ENCODE data around the gene ERMP1. TPM values are rescaled to one million over a fixed set of nuclear protein-coding genes. Genes with fewer than 3 reads are reported as not detected.

ERMP1 gene
- polyA plus RNA-seq, 1 experiment: 6.1 TPM

DNA sequence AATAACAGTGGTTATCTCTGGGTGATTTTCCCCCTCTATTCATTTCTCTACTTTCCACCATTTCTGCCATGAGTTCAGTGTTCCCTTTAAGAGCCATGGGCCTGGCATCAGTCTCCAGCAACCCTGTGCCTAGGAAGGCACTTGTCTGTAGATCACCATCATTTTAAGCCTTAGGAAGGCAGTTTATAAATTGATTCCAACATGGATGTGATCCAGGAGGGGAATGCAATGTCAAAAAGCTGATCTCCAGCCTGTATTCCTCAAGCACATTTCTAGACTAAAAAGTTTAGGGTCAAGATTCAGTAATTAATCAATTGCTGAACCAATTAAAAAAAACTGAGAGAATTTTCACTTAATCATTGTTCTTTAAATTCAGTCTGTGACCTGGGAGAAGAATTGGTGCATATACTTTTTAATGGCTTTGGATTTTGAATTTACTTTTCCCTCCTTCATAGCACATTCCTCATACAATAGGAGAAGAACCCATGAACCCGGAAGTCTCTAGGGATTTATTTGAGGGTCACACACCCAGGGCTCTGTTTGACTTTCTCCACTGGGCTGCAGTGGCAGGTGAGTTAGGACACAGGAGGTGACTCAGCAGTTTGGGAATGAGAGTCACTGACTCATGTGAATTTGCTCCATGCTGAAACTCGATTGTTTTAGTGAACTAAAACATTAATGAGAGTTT, 6.1 kb upstream of the ERMP1 start:
- DNase-seq (ENCODE audit: low read depth, low spot score): no peak
- no peak overlapping the region for H3K27ac ChIP-seq (ENCODE audit: low read depth, low read length)
- no peak overlapping the region for H3K4me3 ChIP-seq (ENCODE audit: low read depth, low read length)
- ChIA-PET POLR2A (no interaction called here), CTCF (interaction anchor here (0.6 kb wide), 1 partner anchor 687 kb away, joined by 4 read pairs; no protein-coding TSS in a partner anchor)
- H3K27me3 ChIP-seq (ENCODE audit: control insufficient read depth, insufficient read depth, low read length): peaks cover 13% of the 10 kb centered on the region
- H3K9me3 ChIP-seq (ENCODE audit: control insufficient read depth, insufficient read depth, low read length): 0 out of 2 replicates have a peak, but pooled peaks cover 3% of the 10 kb centered on the region
- TF ChIP-seq, protein P1, sequence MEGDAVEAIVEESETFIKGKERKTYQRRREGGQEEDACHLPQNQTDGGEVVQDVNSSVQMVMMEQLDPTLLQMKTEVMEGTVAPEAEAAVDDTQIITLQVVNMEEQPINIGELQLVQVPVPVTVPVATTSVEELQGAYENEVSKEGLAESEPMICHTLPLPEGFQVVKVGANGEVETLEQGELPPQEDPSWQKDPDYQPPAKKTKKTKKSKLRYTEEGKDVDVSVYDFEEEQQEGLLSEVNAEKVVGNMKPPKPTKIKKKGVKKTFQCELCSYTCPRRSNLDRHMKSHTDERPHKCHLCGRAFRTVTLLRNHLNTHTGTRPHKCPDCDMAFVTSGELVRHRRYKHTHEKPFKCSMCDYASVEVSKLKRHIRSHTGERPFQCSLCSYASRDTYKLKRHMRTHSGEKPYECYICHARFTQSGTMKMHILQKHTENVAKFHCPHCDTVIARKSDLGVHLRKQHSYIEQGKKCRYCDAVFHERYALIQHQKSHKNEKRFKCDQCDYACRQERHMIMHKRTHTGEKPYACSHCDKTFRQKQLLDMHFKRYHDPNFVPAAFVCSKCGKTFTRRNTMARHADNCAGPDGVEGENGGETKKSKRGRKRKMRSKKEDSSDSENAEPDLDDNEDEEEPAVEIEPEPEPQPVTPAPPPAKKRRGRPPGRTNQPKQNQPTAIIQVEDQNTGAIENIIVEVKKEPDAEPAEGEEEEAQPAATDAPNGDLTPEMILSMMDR (IDR thresholded peaks at IDR 0.05; ENCODE audit: low read depth, low read length): no peak

DNA sequence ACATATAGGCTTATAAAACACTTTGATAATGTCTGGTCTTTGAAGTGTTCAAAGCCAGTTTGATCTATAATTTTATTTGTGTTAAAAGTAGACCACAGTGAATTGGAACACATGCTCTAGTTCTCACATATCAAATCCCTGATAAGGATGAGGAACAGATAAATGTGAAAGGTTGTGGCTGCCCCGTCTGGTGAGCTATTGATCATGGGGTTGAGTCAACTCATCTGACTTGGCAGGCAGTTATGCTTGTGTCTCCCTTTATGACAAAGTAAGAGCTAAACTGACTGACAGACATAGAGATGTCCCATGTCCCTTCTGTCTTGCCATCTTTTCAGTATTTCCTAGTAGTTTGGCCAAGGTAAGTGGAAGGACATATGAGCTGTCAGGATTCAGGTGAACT, 2.9 kb upstream of the ERMP1 start:
- no peak overlapping the region for H3K27ac ChIP-seq (ENCODE audit: low read depth, low read length)
- TF ChIP-seq, protein P1 (IDR thresholded peaks at IDR 0.05; ENCODE audit: low read depth, low read length): no peak
- DNase-seq (ENCODE audit: low read depth, low spot score): no peak
- no peak overlapping the region for H3K4me3 ChIP-seq (ENCODE audit: low read depth, low read length)
- POLR2A ChIA-PET: no interaction called here
- H3K9me3 ChIP-seq (ENCODE audit: control insufficient read depth, insufficient read depth, low read length): no peaks in the 10 kb centered on the region; the same call in 1 of the 2 replicates
- CTCF ChIA-PET: interaction anchor here (1.1 to 1.3 kb wide), 3 partner anchors 18 to 470 kb away, joined by 3 to 5 read pairs (median 4); no protein-coding TSS in a partner anchor
- H3K27me3 ChIP-seq (ENCODE audit: control insufficient read depth, insufficient read depth, low read length): peaks cover 13% of the 10 kb centered on the region

DNA sequence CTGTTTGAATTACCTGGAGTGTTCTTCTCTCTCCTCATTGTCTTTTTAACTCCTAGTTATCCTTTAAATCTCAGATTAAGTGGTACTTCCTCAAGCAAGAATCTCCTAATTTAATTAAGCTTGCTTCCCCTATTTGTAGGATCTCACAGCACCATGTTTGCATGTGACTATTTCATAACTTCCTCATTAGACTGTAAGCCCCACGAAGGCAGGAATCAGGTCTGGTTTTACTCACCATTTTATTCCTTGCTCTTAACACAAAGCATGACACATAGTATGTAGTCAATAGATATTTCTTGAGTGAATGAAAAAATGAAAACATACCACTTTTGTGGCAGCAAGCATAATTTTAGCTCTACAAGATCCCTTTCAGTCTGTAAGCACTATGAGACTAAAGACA, 1.3 kb upstream of the ERMP1 start:
- Histone ChIP-seq H3K9me3 (ENCODE audit: control insufficient read depth, insufficient read depth, low read length) (no peaks in the 10 kb centered on the region; the same call in 1 of the 2 replicates), H3K4me3 (ENCODE audit: low read depth, low read length) (no peak overlapping the region), H3K27me3 (ENCODE audit: control insufficient read depth, insufficient read depth, low read length) (peaks cover 13% of the 10 kb centered on the region), H3K27ac (ENCODE audit: low read depth, low read length) (no peak overlapping the region)
- ChIA-PET POLR2A (no interaction called here), CTCF (interaction anchor here (1.3 to 5.6 kb wide), 7 partner anchors 9 to 220 kb away, joined by 3 to 50 read pairs (median 11); no protein-coding TSS in a partner anchor)
- TF ChIP-seq, protein P1 (IDR thresholded peaks at IDR 0.05; ENCODE audit: low read depth, low read length): no peak
- DNase-seq (ENCODE audit: low read depth, low spot score): no peak

DNA sequence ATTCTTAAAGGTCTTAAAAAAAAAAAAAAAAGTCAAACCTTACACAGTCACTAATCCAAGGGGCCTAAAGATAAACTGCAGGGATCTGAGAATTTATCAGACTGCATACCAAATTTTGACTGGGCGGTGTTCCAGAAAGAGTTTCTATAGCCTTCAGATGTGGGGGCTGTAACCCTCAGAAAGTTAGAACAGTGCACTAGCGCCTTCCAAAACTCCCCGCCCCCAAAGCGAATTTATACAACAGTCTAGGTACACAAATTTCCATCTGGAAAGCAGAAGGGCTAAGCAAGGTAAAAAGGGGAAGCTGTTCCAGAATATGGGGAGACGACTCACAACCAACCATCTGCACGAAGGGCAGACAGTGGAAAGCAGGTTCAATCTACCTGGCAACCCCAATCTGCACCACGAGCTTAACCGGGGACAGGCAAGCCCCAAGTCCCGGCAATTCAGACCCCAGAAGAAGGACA, 813 bp downstream of the ERMP1 start:
- Histone ChIP-seq H3K9me3 (ENCODE audit: control insufficient read depth, insufficient read depth, low read length) (no peaks in the 10 kb centered on the region; the same call in 1 of the 2 replicates), H3K27ac (ENCODE audit: low read depth, low read length) (no peak overlapping the region), H3K27me3 (ENCODE audit: control insufficient read depth, insufficient read depth, low read length) (peaks cover 13% of the 10 kb centered on the region), H3K4me3 (ENCODE audit: low read depth, low read length) (peak overlapping the region; percentile 69)
- ChIA-PET CTCF (interaction anchor here (0.6 to 5.6 kb wide), 15 partner anchors 11 to 1277 kb away, joined by 3 to 50 read pairs (median 4); no protein-coding TSS in a partner anchor), POLR2A (interaction anchor here (1.1 kb wide), 1 partner anchor 114 kb away, joined by 3 read pairs; no protein-coding TSS in a partner anchor)
- TF ChIP-seq, protein P1 (IDR thresholded peaks at IDR 0.05; ENCODE audit: low read depth, low read length): no peak
- no peak for DNase-seq (ENCODE audit: low read depth, low spot score)
